Liver (tissue), 9 donors: ENCODE measurements around the gene HEMGN. TPM values are rescaled to one million over a fixed set of nuclear protein-coding genes. Genes with fewer than 3 reads are reported as not detected.

Experiments
- DNase-seq: peaks from one replicate; pipeline ENCODE4 v3.0.0-alpha.2; 2017; ENCODE audit warnings: low spot score
- H3K27ac ChIP-seq, 2 donors: one replicate each; pipeline ENCODE4 v1.7.0; 2013; ENCODE audit warnings: inconsistent platforms in 2 of 2, low read length in 2 of 2, control low read depth in 1 of 2, low read depth in 1 of 2, mild to moderate bottlenecking in 1 of 2
- H3K27me3 ChIP-seq, 4 donors: one replicate each; pipeline versions ENCODE4 v1.6.1 to v1.7.0; 2013; ENCODE audit warnings: low read length in 3 of 4, inconsistent platforms in 1 of 4, mild to moderate bottlenecking in 1 of 4, moderate library complexity in 1 of 4; ENCODE audit not compliant: control insufficient read depth in 4 of 4, insufficient read depth in 4 of 4
- H3K36me3 ChIP-seq, 4 donors: one replicate each; pipeline versions ENCODE4 v1.6.1 to v1.7.0; 2013; ENCODE audit warnings: low read length in 3 of 4, mild to moderate bottlenecking in 3 of 4, low read depth in 1 of 4, moderate library complexity in 1 of 4; ENCODE audit not compliant: control insufficient read depth in 4 of 4, insufficient read depth in 3 of 4
- H3K4me1 ChIP-seq, 4 donors: one replicate each; pipeline versions ENCODE4 v1.6.1 to v1.7.0; 2013; ENCODE audit warnings: low read length in 3 of 4, mild to moderate bottlenecking in 3 of 4, moderate library complexity in 1 of 4; ENCODE audit not compliant: control insufficient read depth in 4 of 4, insufficient read depth in 4 of 4
- H3K4me3 ChIP-seq, 3 donors: one replicate each; pipeline versions ENCODE4 v1.6.1 to v1.7.0; 2013; ENCODE audit warnings: low read length in 3 of 3, control low read depth in 1 of 3, low read depth in 1 of 3, mild to moderate bottlenecking in 1 of 3
- H3K9ac ChIP-seq, 2 donors: one replicate each; pipeline ENCODE4 v1.7.0; 2013; ENCODE audit warnings: low read length in 2 of 2, mild to moderate bottlenecking in 2 of 2, moderate library complexity in 2 of 2, control low read depth in 1 of 2, low read depth in 1 of 2
- H3K9me3 ChIP-seq, 4 donors: one replicate each; pipeline versions ENCODE4 v1.6.1 to v1.7.0; 2013; ENCODE audit warnings: low read length in 3 of 4; ENCODE audit not compliant: control insufficient read depth in 4 of 4
- CTCF ChIP-seq: fragments of 150-350 bp; IDR thresholded peaks from 2 replicates; pipeline ENCODE4 v1.5.1; 2017; ENCODE audit warnings: improper control_type of control experiment, low read depth, low read length; ENCODE audit not compliant: missing input control
- FOXA2 ChIP-seq: IDR thresholded peaks from 2 replicates; pipeline ENCODE4 v1.6.1; 2016; ENCODE audit warnings: antibody characterized with exemption
- HNF4G ChIP-seq: IDR thresholded peaks from 2 replicates; pipeline ENCODE4 v1.6.1; 2016; ENCODE audit warnings: antibody characterized with exemption
- MAX ChIP-seq: IDR thresholded peaks from 2 replicates; pipeline ENCODE4 v1.6.1; 2016; ENCODE audit warnings: antibody characterized with exemption
- NR2F2 ChIP-seq: IDR thresholded peaks from 2 replicates; pipeline ENCODE4 v1.6.1; 2016; ENCODE audit warnings: antibody characterized with exemption
- RAD21 ChIP-seq, 2 donors: IDR thresholded peaks; 2 replicates each; pipeline ENCODE4 v1.6.1; 2016; ENCODE audit warnings: antibody characterized with exemption in 2 of 2, mild to moderate bottlenecking in 2 of 2
- SP1 ChIP-seq: IDR thresholded peaks from 2 replicates; pipeline ENCODE4 v1.6.1; 2018; ENCODE audit warnings: antibody characterized with exemption, mild to moderate bottlenecking
- TAF1 ChIP-seq: conservative IDR thresholded peaks from 2 replicates; pipeline ENCODE4 v1.6.1; 2016; ENCODE audit warnings: antibody characterized with exemption, mild to moderate bottlenecking
- YY1 ChIP-seq: IDR thresholded peaks from 2 replicates; pipeline ENCODE4 v1.6.1; 2016; ENCODE audit warnings: antibody characterized with exemption, mild to moderate bottlenecking
- WGBS: extraction: QIAGEN DNeasy Blood & Tissue Kit; methylation state at CpG from one replicate; pipeline ENCODE4 v1.1.7; 2013; 5-methylcytosine and 5-hydroxymethylcytosine counted together
- polyA plus RNA-seq, 2 donors: library from polyadenylated mRNA; stranded (reverse) in 1 of 2; unstranded in 1 of 2; fragments of 200-250 nt in 1 of 2; fragments of >200 nt in 1 of 2; fragmentation: Nextera tagmentation in 1 of 2; extraction: Ambion mirVana in 1 of 2; gene quantifications; one replicate each; pipeline versions ENCODE4 v1.2.1 to v1.2.3, GENCODE V29; 2013 to 2015
- total RNA-seq, 2 donors: library from RNA; depleted of rRNA; stranded (reverse); fragments of >200 nt; gene quantifications; one replicate each; pipeline ENCODE4 v1.2.3, GENCODE V29; 2014
- donor health status: healthy.
- donor health status: healthy.
- donor health status: healthy.
- donor health status: healthy.
- donor health status: healthy.

HEMGN gene
- total and polyA plus RNA-seq, 4 donors, result 0.06 to 218 (median 0.08) TPM; not detected in 1

GRCh38 chr9:97985058-97985861 is 47.3 kb upstream of the HEMGN start:
- Histone ChIP-seq H3K9ac (peak overlapping the region; percentile 15 to 86), H3K27me3 (no peaks in the 10 kb centered on the region), H3K4me1 (peaks cover 0 to 21% (median 3%) of the 10 kb centered on the region in 4 donors), H3K36me3 (peaks cover 0 to 2% (median 0%) of the 10 kb centered on the region in 4 donors), H3K9me3 (no peaks in the 10 kb centered on the region), H3K27ac (peak overlapping the region; percentile 97 to 98), H3K4me3 (peak overlapping the region; percentile 26 to 100 (median 44))
- no peak for DNase-seq
- WGBS, result 22% methylated on average over 59 of the region's 59 CpGs
- peak; percentile 42 for TF ChIP-seq MAX
- no peak for TF ChIP-seq RAD21 (IDR thresholded peaks at IDR 0.05)
- no peak for TF ChIP-seq HNF4G

GRCh38 chr9:97984188-97985057 is 46.5 kb upstream of the HEMGN start:
- WGBS, result under 1% methylated on average over 116 of the region's 116 CpGs
- H3K4me1 ChIP-seq, result peaks cover 0 to 19% (median 3%) of the 10 kb centered on the region in 4 donors
- DNase-seq, result peak; percentile 75
- H3K36me3 ChIP-seq, result peaks cover 0 to 2% (median 0%) of the 10 kb centered on the region in 4 donors
- TF ChIP-seq NR2F2 (no peak), CTCF (no peak), FOXA2 (no peak), YY1 (peak; percentile 21)
- peak overlapping the region; percentile 97 to 98 for H3K27ac ChIP-seq
- H3K4me3 ChIP-seq, result peak overlapping the region; percentile 78 to 100 (median 88)
- no peaks in the 10 kb centered on the region for H3K27me3 ChIP-seq
- H3K9ac ChIP-seq, result peak overlapping the region; percentile 79 to 86
- H3K9me3 ChIP-seq, result no peaks in the 10 kb centered on the region

DNA sequence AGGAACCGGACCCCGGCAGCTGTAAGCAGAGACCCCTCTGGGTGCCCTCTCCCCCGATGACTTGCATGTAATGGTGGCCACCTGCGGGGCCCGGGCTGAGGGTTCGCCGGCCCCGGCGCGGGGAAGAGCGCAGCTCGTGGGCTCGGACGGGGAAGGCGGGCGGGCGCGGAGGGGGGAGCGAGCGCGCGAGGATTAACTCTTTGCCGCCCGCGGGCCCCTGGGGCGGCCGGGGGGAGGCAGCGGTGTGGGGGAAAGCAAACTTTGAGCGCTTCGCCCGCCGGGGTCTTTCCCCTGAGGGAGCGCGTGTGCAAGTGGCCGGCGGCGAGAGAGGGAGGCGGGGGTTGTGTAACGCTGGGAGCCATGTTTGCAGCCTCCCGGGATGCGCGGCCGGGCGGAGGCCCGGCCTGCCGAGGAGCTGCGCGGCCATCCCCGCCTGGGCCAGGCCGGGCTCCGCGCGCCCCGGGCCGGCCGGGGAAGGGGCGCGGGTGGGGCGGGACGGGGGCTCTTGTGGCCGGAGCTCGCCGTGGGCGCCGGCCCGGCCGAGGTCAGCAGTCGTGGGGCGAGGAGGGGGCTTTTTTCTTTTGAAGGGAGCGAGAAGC is 45.7 kb upstream of the HEMGN start:
- H3K9ac ChIP-seq, result peak overlapping the region; percentile 46 to 86
- no peaks in the 10 kb centered on the region for H3K27me3 ChIP-seq
- H3K4me1 ChIP-seq, result peaks cover 0 to 19% (median 3%) of the 10 kb centered on the region in 4 donors
- H3K4me3 ChIP-seq, result peak overlapping the region; percentile 80 to 100 (median 88)
- TF ChIP-seq TAF1 (no peak), SP1 (no peak)
- H3K27ac ChIP-seq, result peak overlapping the region; percentile 97 to 98
- no peak for DNase-seq
- peaks cover 0 to 2% (median 0%) of the 10 kb centered on the region in 4 donors for H3K36me3 ChIP-seq
- no peaks in the 10 kb centered on the region for H3K9me3 ChIP-seq
- under 1% methylated on average over 70 of the region's 70 CpGs for WGBS
